HepG2 (cell line): ENCODE data around the gene POLE3. TPM values are rescaled to one million over a fixed set of nuclear protein-coding genes. Genes with fewer than 3 reads are reported as not detected.

Experiments
- ATAC-seq: fragments of 200-7000 bp; cut with Tn5 transposase; 3 replicates; pipeline ENCODE4 v1.9.1; 2020; ENCODE audit warnings: mild to moderate bottlenecking, moderate library complexity
- BruUV-seq: library from RNA; stranded (reverse); fragments of 400-500 nt; replicated peaks from 2 replicates; lab custom pipeline; 2021; lab: Mats Ljungman, UMichigan
- CTCF ChIA-PET: fragments of 300-600 bp; formaldehyde crosslinking; extraction: SDS; loops from one replicate; lab custom pipeline; 2021; ENCODE audit warnings: low total read pairs, inconsistent platforms, low intra/inter-chr PET ratio; lab: Yijun Ruan, JAX
- POLR2A ChIA-PET: fragments of 350-600 bp; sonication (Branson Sonifier 250); formaldehyde crosslinking; loops from one replicate; lab custom pipeline; 2020; ENCODE audit warnings: antibody characterized with exemption, inconsistent platforms; lab: Yijun Ruan, JAX
- DNase-seq: peaks from one replicate; pipeline ENCODE4 v3.0.0-alpha.2; 2015; ENCODE audit warnings: low spot score
- FAIRE-seq: peaks from 3 replicates; lab custom pipeline; 2011; peaks lifted over from hg19 to GRCh38; lab: Jason Lieb, UNC
- H2AFZ ChIP-seq: one replicate; pipeline ENCODE4 v1.6.1; 2011; ENCODE audit warnings: low read length, inconsistent platforms
- H3K27ac ChIP-seq: fragments of 300-600 bp; 3 replicates; pipeline ENCODE4 v1.8.0; 2011; ENCODE audit warnings: mixed run types, mild to moderate bottlenecking, mixed read lengths, low read length, inconsistent platforms; ENCODE audit not compliant: insufficient read depth; ENCODE audit errors: extremely low read length
- H3K27me3 ChIP-seq, 2 experiments: fragments of 200-600 bp in 1 of 2; 2 replicates in 1 of 2; 3 replicates in 1 of 2; pipeline versions ENCODE4 v1.6.0 to v1.8.0; 2011; ENCODE audit warnings: low read length in 2 of 2, mild to moderate bottlenecking in 2 of 2, moderate library complexity in 2 of 2, inconsistent platforms in 1 of 2; ENCODE audit not compliant: insufficient read depth in 2 of 2, control insufficient read depth in 1 of 2
- H3K36me3 ChIP-seq, 2 experiments: fragments of 200-600 bp in 1 of 2; replicated peaks in 1 of 2; 2 replicates in 1 of 2; 3 replicates in 1 of 2; pipeline versions ENCODE4 v1.5.1 to v1.8.0; 2011; ENCODE audit warnings: low read length in 2 of 2, inconsistent platforms in 1 of 2; ENCODE audit not compliant: insufficient read depth in 2 of 2, control insufficient read depth in 1 of 2
- H3K4me1 ChIP-seq: 2 replicates; pipeline ENCODE4 v1.5.1; 2012; ENCODE audit warnings: low read length, inconsistent platforms; ENCODE audit not compliant: insufficient read depth
- H3K4me2 ChIP-seq: 2 replicates; pipeline ENCODE4 v1.6.0; 2011; ENCODE audit warnings: low read depth, low read length, inconsistent platforms
- H3K4me3 ChIP-seq, 3 experiments: fragments of 200-600 bp in 1 of 3; sonication (generic), shearing (Covaris generic) in 1 of 3; replicated peaks in 1 of 3; 2 replicates each; pipeline ENCODE4 v1.5.1; 2011 to 2016; ENCODE audit warnings: low read length in 3 of 3, inconsistent platforms in 2 of 3, low read depth in 2 of 3, mild to moderate bottlenecking in 2 of 3, control low read depth in 1 of 3, mixed read lengths in 1 of 3; ENCODE audit not compliant: insufficient read depth in 1 of 3
- H3K79me2 ChIP-seq: one replicate; pipeline ENCODE4 v1.6.1; 2011; ENCODE audit warnings: low read length, inconsistent platforms; ENCODE audit not compliant: insufficient read depth
- H3K9ac ChIP-seq: 2 replicates; pipeline ENCODE4 v1.6.0; 2011; ENCODE audit warnings: mild to moderate bottlenecking, low read depth, low read length, inconsistent platforms; ENCODE audit not compliant: insufficient read depth
- H3K9me3 ChIP-seq: 2 replicates; pipeline ENCODE4 v1.5.1; 2012; ENCODE audit warnings: mild to moderate bottlenecking, low read length
- H4K20me1 ChIP-seq: 2 replicates; pipeline ENCODE4 v1.6.0; 2011; ENCODE audit warnings: inconsistent platforms, mild to moderate bottlenecking, low read length, moderate library complexity; ENCODE audit not compliant: insufficient read depth
- CBX1 ChIP-seq: IDR thresholded peaks from one replicate; pipeline ENCODE4 v1.6.1; 2016; ENCODE audit warnings: antibody characterized with exemption, low read depth
- EZH2 ChIP-seq: conservative IDR thresholded peaks from 2 replicates; pipeline ENCODE4 v1.6.1; 2012; ENCODE audit warnings: mild to moderate bottlenecking, low read depth, low read length, moderate library complexity
- GATAD1 ChIP-seq: IDR thresholded peaks from 2 replicates; pipeline ENCODE4 v1.6.1; 2016; ENCODE audit warnings: missing genetic modification reagents, missing compliant biosample characterization
- GATAD2A ChIP-seq: IDR thresholded peaks from 2 replicates; pipeline ENCODE4 v1.6.1; 2016
- HOXA9 ChIP-seq: sonication (generic); formaldehyde crosslinking; IDR thresholded peaks from 2 replicates; pipeline ENCODE4 v1.8.1; 2022; ENCODE audit warnings: missing genetic modification reagents, mild to moderate bottlenecking, moderate library complexity, borderline replicate concordance
- MIXL1 ChIP-seq: IDR thresholded peaks from 2 replicates; pipeline ENCODE4 v1.6.1; 2016
- PRMT3 ChIP-seq: sonication (generic); formaldehyde crosslinking; IDR thresholded peaks from 2 replicates; pipeline ENCODE4 v1.8.1; 2022; ENCODE audit warnings: low read depth, mild to moderate bottlenecking, moderate library complexity, missing genetic modification reagents, borderline replicate concordance
- REPIN1 ChIP-seq: sonication (generic); formaldehyde crosslinking; IDR thresholded peaks from 2 replicates; pipeline ENCODE4 v1.8.0; 2022; ENCODE audit warnings: missing genetic modification reagents, low read depth, mild to moderate bottlenecking, borderline replicate concordance
- RFXAP ChIP-seq: sonication (generic); formaldehyde crosslinking; IDR thresholded peaks from 2 replicates; pipeline ENCODE4 v1.4.0; 2020; ENCODE audit warnings: missing genetic modification reagents, borderline replicate concordance
- U2AF2 ChIP-seq: fragments of 200-400 bp; formaldehyde crosslinking; IDR thresholded peaks from 2 replicates; pipeline ENCODE4 v1.6.1; 2017; ENCODE audit warnings: low read depth, mild to moderate bottlenecking, low read length
- ZBTB38 ChIP-seq: sonication (generic); formaldehyde crosslinking; IDR thresholded peaks from 2 replicates; pipeline ENCODE4 v1.5.1; 2020; ENCODE audit warnings: mild to moderate bottlenecking, missing genetic modification reagents
- ZNF160 ChIP-seq: sonication (generic); formaldehyde crosslinking; IDR thresholded peaks from 2 replicates; pipeline ENCODE4 v1.8.0; 2022; ENCODE audit warnings: mild to moderate bottlenecking, inconsistent platforms, missing genetic modification reagents
- ZNF17 ChIP-seq: sonication (generic); formaldehyde crosslinking; IDR thresholded peaks from 2 replicates; pipeline ENCODE4 v1.5.0; 2020; ENCODE audit warnings: mild to moderate bottlenecking, missing genetic modification reagents
- ZNF180 ChIP-seq: sonication (generic); formaldehyde crosslinking; IDR thresholded peaks from 2 replicates; pipeline ENCODE4 v1.4.0; 2020; ENCODE audit warnings: low read depth, missing genetic modification reagents, borderline replicate concordance
- ZNF253 ChIP-seq: sonication (generic); formaldehyde crosslinking; IDR thresholded peaks from 2 replicates; pipeline ENCODE4 v1.8.0; 2022; ENCODE audit warnings: mild to moderate bottlenecking, missing genetic modification reagents, borderline replicate concordance
- ZNF317 ChIP-seq: sonication (generic); formaldehyde crosslinking; IDR thresholded peaks from 2 replicates; pipeline ENCODE4 v1.5.0; 2020; ENCODE audit warnings: mild to moderate bottlenecking, missing genetic modification reagents
- WGBS: methylation state at CpG from one replicate; pipeline ENCODE4 v1.1.6; 2017; ENCODE audit warnings: low lambda C conversion rate; 5-methylcytosine and 5-hydroxymethylcytosine counted together
- in situ Hi-C: cut with HindIII; loops from 2 replicates; pipeline ENCODE4 v1.10.0; 2017; ENCODE audit warnings: low pct_unique_long_range_greater_than_20kb; ENCODE audit not compliant: extremely low pct_ligation_motif_present
- intact Hi-C: fragments of 100-400 bp; cut with micrococcal nuclease; formaldehyde crosslinking; loops from one replicate; pipeline ENCODE4 v1.10.0; 2022; ENCODE audit not compliant: unreplicated experiment
- polyA plus RNA-seq, 8 experiments: library from polyadenylated mRNA; depleted of rRNA in 3 of 8; stranded (reverse) in 7 of 8; unstranded in 1 of 8; fragments of >200 nt; fragmentation: Illumina TruSeq in 4 of 8; extraction: Trizol in 4 of 8; gene quantifications; 2 replicates each; pipeline versions ENCODE4 v1.2.1 to v1.2.3, GENCODE V29; 2011 to 2016; ENCODE audit warnings: low read depth in 4 of 8, missing spikeins in 1 of 8, mixed read lengths in 1 of 8; ENCODE audit not compliant: insufficient read depth in 1 of 8
- total RNA-seq, 5 experiments: library from RNA; depleted of rRNA; stranded (reverse); fragments of >200 nt; fragmentation: Illumina TruSeq; extraction: Trizol; gene quantifications; 2 replicates each; pipeline ENCODE4 v1.2.3, GENCODE V29; 2016; ENCODE audit warnings: low read depth in 1 of 5
- TF ChIP-seq, protein P1 (sequence below): sonication (generic); formaldehyde crosslinking; IDR thresholded peaks from 2 replicates; pipeline ENCODE4 v1.4.0; 2020; ENCODE audit warnings: low read depth, mild to moderate bottlenecking, missing genetic modification reagents
- TF ChIP-seq, protein P2 (sequence below): sonication (generic); formaldehyde crosslinking; IDR thresholded peaks from 2 replicates; pipeline ENCODE4 v1.5.0; 2020; ENCODE audit warnings: mild to moderate bottlenecking, missing genetic modification reagents

The POLE3 gene
- total and polyA plus RNA-seq, 2 of the 13 experiments (the other 11 are each of a cell fraction or from before 2014, with no cell fraction given): 36.0 to 77.2 TPM

DNA sequence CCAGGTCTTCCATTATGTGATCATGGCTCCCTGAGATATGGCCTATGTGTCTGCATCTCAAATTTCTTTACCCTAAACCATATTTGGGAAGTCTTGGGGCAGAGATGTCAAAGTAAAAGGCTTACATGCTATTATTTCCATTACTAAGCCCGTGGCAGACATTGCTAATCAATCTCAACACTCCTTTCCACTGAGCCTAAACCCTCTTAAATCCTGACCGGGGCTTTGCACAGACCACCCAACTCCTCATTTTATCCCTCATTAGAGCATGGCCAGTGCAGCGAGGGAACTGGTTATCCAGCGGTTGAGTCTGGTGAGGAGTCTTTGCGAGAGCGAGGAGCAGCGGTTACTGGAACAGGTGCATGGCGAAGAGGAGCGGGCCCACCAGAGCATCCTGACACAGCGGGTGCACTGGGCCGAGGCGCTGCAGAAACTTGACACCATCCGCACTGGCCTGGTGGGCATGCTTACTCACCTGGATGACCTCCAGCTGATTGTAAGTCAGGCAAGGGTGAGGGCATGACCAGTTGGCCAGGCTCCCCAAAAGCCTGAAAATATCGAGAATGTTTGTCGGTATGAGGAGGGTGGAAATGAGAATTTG lies 50.1 kb downstream of the POLE3 start:
- CTCF ChIA-PET: no interaction called here
- TF ChIP-seq MIXL1 (CRISPR knock-in tag) (no peak), REPIN1 (CRISPR knock-in tag) (no peak)
- TF ChIP-seq, all 625 proteins: peak for 0
- POLR2A ChIA-PET: no interaction called here
- Histone ChIP-seq H3K9ac (no peak overlapping the region), H3K9me3 (no peaks in the 10 kb centered on the region), H3K36me3 (no peaks in the 10 kb centered on the region), H3K4me3 (no peak overlapping the region), H3K27me3 (peaks cover 0 to 6% of the 10 kb centered on the region in 2 experiments; a peak in 2 of 5 replicates), H4K20me1 (no peaks in the 10 kb centered on the region), H3K4me2 (no peak overlapping the region), H3K27ac (no peak overlapping the region), H3K4me1 (peaks cover 11% of the 10 kb centered on the region), H2AFZ (no peak overlapping the region), H3K79me2 (no peaks in the 10 kb centered on the region)
- 69% methylated on average over 15 of the region's 15 CpGs for WGBS
- no peak for DNase-seq
- FAIRE-seq: no peak
- ATAC-seq: no peak
- in situ Hi-C loops: no loop called here
- no TSS peak for BruUV-seq
- intact Hi-C loops: no loop called here

DNA sequence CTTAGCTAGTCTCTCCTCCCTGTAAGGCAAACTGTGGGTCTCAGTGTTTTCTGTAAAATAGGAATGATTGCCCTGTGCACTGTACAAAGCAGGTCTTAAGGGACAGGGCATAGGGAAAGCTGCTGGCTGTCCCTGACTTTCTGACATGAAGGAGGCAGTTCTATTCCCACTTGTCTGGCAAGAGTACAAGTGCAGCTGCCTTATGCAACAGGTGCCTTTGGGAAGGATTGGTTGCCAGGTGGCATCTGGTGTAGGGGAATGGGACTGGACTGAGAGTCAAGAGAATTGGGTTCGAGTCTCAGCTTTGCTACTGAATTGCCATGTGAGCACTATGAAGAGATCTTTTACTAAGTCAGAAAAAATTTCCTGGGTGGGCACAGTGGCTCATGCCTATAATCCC lies 51.1 kb downstream of the POLE3 start:
- intact Hi-C loops: loop anchor here (5.0 kb wide), 1 partner anchor 298 kb away; no protein-coding TSS in a partner anchor
- Histone ChIP-seq H4K20me1 (no peaks in the 10 kb centered on the region), H3K27ac (no peak overlapping the region), H3K27me3 (peaks cover 0 to 6% of the 10 kb centered on the region in 2 experiments; a peak in 2 of 5 replicates), H3K9me3 (no peaks in the 10 kb centered on the region), H3K9ac (no peak overlapping the region), H3K79me2 (no peaks in the 10 kb centered on the region), H3K36me3 (no peaks in the 10 kb centered on the region), H3K4me2 (no peak overlapping the region), H2AFZ (no peak overlapping the region), H3K4me1 (peaks cover 9% of the 10 kb centered on the region), H3K4me3 (no peak overlapping the region)
- no TSS peak for BruUV-seq
- 0% methylated on average over 1 of the region's 1 CpG for WGBS
- FAIRE-seq (no peak), DNase-seq (no peak), ATAC-seq (no peak)
- CTCF ChIA-PET: no interaction called here
- POLR2A ChIA-PET: interaction anchor here (1.0 kb wide), 1 partner anchor 51 kb away, joined by 4 read pairs; the partner anchor contains the start of genes C9orf43 and POLE3
- in situ Hi-C loops: no loop called here
- TF ChIP-seq GATAD2A (CRISPR knock-in tag): no peak
- no peak for TF ChIP-seq CBX1
- TF ChIP-seq RFXAP (CRISPR knock-in tag): no peak
- no peak for TF ChIP-seq ZNF253 (CRISPR knock-in tag)
- no peak for TF ChIP-seq ZNF17 (CRISPR knock-in tag)
- no peak for TF ChIP-seq EZH2
- no peak for TF ChIP-seq GATAD1 (CRISPR knock-in tag)
- TF ChIP-seq, protein P1, sequence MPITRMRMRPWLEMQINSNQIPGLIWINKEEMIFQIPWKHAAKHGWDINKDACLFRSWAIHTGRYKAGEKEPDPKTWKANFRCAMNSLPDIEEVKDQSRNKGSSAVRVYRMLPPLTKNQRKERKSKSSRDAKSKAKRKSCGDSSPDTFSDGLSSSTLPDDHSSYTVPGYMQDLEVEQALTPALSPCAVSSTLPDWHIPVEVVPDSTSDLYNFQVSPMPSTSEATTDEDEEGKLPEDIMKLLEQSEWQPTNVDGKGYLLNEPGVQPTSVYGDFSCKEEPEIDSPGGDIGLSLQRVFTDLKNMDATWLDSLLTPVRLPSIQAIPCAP (CRISPR knock-in tag): no peak
- no peak for TF ChIP-seq HOXA9 (CRISPR knock-in tag)
- no peak for TF ChIP-seq ZNF317 (CRISPR knock-in tag)
- TF ChIP-seq ZNF180 (CRISPR knock-in tag): no peak
- TF ChIP-seq U2AF2: no peak
- no peak for TF ChIP-seq ZBTB38 (CRISPR knock-in tag)
- TF ChIP-seq, protein P2, sequence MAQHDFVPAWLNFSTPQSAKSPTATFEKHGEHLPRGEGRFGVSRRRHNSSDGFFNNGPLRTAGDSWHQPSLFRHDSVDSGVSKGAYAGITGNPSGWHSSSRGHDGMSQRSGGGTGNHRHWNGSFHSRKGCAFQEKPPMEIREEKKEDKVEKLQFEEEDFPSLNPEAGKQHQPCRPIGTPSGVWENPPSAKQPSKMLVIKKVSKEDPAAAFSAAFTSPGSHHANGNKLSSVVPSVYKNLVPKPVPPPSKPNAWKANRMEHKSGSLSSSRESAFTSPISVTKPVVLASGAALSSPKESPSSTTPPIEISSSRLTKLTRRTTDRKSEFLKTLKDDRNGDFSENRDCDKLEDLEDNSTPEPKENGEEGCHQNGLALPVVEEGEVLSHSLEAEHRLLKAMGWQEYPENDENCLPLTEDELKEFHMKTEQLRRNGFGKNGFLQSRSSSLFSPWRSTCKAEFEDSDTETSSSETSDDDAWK (CRISPR knock-in tag): no peak
- no peak for TF ChIP-seq ZNF160 (CRISPR knock-in tag)
- no peak for TF ChIP-seq PRMT3
